Stimulated activated CD8-positive, alpha-beta memory T cell treated with anti-CD3 and anti-CD28 coated beads, Interleukin-7, amount 100 ng/mL, for 4 hours (primary cell): Measurements from ENCODE around the gene TOR1AIP2.
"Not testable (repeated sequence)": the region's sequence is repeated elsewhere in the genome, so short reads cannot be mapped to it uniquely, and the experiment has no call there.

Experiments
- DNase-seq, 2 donors: peaks; one replicate each; pipeline ENCODE4 v3.0.0-alpha.2; 2020; ENCODE audit warnings: low read depth in 2 of 2

TOR1AIP2 gene

GRCh38 chr1:179807691-179808485, 69.7 kb downstream of the TOR1AIP2 start:
- no peak for DNase-seq

GRCh38 chr1:179807291-179807690, 70.3 kb downstream of the TOR1AIP2 start:
- DNase-seq, result no peak

DNA sequence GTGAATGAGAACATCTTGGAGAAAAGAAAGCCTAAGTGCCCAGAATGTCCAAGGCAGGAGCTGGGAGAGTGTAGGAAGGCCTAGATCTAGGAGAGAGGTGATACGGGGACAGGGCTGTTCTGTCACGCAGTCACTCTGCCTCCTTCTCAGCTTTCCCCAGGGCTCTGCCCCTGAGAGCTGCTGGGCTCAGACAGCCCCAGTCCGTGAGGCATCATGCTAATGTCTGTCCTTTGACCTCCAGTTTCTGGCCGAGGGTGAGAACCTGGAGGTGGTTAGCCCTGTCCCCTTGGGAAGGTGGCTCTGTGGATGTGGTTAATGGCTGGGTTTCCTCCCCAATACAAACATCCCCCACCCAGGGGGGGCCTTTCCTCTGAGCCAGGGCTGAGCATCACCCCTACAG, 71.3 kb downstream of the TOR1AIP2 start:
- no peak for DNase-seq

- DNase-seq, result no peak
Measured at GRCh38 chr1:179805291-179806195, 72.1 kb downstream of the TOR1AIP2 start.

GRCh38 chr1:179804417-179804816, 73.2 kb downstream of the TOR1AIP2 start:
- DNase-seq, result not testable (repeated sequence)

GRCh38 chr1:179803918-179804317, 73.7 kb downstream of the TOR1AIP2 start:
- no peak for DNase-seq

GRCh38 chr1:179803104-179803503, 74.5 kb downstream of the TOR1AIP2 start:
- DNase-seq, result no peak

GRCh38 chr1:179800481-179800880, 77.1 kb downstream of the TOR1AIP2 start:
- no peak for DNase-seq

- no peak for DNase-seq
Measured at GRCh38 chr1:179798864-179799516, 78.6 kb downstream of the TOR1AIP2 start.

DNA sequence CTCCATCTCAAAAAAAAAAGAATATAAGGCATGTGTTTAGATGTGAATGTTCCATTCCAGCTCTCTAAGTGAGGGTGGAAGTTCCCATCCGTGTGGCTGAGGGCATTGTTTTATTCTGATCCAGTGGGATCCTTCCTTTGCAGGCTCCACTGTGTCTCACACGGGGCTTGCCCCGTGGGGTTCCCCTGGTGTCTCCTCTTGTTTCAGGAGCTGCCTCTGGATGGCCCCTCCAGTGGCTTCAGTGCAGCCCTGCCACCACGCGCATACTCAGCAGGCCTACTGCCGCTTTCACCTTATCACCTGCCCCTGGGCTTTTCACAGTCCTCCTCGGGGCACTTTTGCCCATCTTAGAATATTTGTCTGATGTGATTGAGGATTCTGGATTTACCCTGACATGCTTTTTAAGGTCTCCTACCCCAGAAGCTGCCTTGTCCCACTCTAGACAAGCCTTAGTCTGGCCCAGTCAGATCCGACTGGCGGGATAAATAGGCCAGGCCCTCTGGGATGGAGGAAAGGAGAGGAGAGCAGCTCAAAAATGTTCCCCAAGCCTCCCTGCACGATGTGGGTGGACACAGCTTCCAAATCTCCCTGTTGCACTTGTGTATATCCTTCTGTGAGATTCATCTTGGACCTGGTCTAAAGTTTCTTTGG, 79.3 kb downstream of the TOR1AIP2 start:
- DNase-seq, result no peak

DNA sequence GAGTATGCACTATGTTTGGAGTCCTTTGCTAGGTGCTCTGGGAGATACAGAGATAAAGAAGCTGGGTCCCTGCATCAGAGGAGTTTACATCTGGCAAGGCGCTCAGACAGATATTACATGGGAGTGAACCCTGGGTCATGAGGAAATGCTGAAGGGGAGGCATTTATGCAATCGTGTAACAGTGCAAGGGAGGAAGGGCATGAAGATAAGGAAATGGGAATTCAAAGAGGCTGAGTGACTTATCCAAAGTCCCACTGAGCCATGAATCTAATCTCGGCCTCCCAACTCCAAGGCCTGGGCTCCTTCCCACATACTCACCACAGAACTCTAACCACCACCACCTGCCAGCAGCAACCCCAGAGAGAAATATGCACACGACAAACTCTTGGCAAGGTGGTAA, 82.9 kb downstream of the TOR1AIP2 start:
- no peak for DNase-seq

DNA sequence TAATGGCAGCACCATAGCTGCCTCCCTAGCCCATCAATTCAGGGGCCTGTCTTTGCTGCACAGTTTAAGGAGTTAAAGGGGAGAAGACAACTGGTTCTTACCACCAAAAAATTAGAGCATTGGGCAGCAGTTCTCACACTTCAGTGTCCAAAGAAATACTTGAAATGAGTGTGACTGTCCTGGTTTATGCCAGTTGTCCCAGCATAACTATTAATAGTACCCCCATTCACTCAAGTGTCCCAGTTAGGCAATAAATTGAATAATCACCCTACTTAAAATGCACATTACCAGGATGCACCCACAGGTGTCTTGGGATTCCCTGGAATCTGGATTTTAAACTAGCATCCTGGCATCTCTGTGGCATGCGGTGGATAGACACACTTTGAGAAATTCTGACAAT, 83.5 kb downstream of the TOR1AIP2 start:
- DNase-seq, result no peak

DNA sequence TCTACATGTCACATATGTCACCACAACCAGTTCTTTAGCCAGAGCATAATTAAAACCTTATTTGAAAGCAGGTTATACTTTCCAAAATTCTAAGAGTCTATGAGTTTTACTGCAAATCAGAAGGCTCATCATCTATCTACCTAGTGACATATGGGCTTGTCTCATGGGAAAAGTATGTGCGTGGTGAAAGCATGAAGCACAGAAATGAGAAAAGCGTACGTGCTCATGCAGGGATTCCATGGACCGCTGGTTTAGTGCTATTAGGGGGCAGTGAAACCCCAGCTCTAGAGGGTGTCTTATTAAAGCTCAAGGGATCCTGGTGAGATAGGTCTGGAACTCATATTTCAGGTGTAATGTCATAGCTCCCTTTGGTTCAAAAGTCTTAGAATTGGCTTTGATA, 84.3 kb downstream of the TOR1AIP2 start:
- DNase-seq, result no peak
